ENCODE results near the gene ALCAM.
A peak's percentile ranks its signal among the peaks of the same experiment; 100 is the strongest.

The ALCAM gene

GRCh38 chr3:105493305-105493892 lies 126.7 kb downstream of the ALCAM start:
- no peak for DNase-seq (ENCODE audit: low spot score)

GRCh38 chr3:105495021-105495420 lies 128.3 kb downstream of the ALCAM start:
- no peak for DNase-seq (ENCODE audit: low spot score)

GRCh38 chr3:105496343-105496742 lies 129.6 kb downstream of the ALCAM start:
- no peak for DNase-seq (ENCODE audit: low spot score)

- DNase-seq (ENCODE audit: low spot score): no peak
These were observed 130.7 kb downstream of the ALCAM start for GRCh38 chr3:105497386-105497785.

- DNase-seq (ENCODE audit: low spot score): no peak
These were observed 133.3 kb downstream of the ALCAM start for GRCh38 chr3:105499961-105500360.

GRCh38 chr3:105502333-105502732 lies 135.6 kb downstream of the ALCAM start:
- DNase-seq (ENCODE audit: low spot score): no peak

GRCh38 chr3:105503191-105503593 lies 136.5 kb downstream of the ALCAM start:
- no peak for DNase-seq (ENCODE audit: low spot score)

GRCh38 chr3:105504440-105504951 lies 137.8 kb downstream of the ALCAM start:
- no peak for DNase-seq (ENCODE audit: low spot score)

GRCh38 chr3:105505170-105505569 lies 138.5 kb downstream of the ALCAM start:
- no peak for DNase-seq (ENCODE audit: low spot score)

GRCh38 chr3:105511031-105511430 lies 144.3 kb downstream of the ALCAM start:
- DNase-seq (ENCODE audit: low spot score): no peak

- DNase-seq (ENCODE audit: low spot score): no peak
These were observed 145.4 kb downstream of the ALCAM start for GRCh38 chr3:105512061-105512460.

- DNase-seq (ENCODE audit: low spot score): no peak
These were observed 146.3 kb downstream of the ALCAM start for GRCh38 chr3:105513042-105513441.

- DNase-seq (ENCODE audit: low spot score): no peak
These were observed 147.2 kb downstream of the ALCAM start for GRCh38 chr3:105513886-105514285.

- no peak for DNase-seq (ENCODE audit: low spot score)
These were observed 148.7 kb downstream of the ALCAM start for GRCh38 chr3:105515372-105515771.

GRCh38 chr3:105516972-105517371 lies 150.3 kb downstream of the ALCAM start:
- DNase-seq (ENCODE audit: low spot score): no peak

- DNase-seq (ENCODE audit: low spot score): no peak
These were observed 151.5 kb downstream of the ALCAM start for GRCh38 chr3:105518203-105518602.

- DNase-seq (ENCODE audit: low spot score): peak; percentile 79
These were observed 152.2 kb downstream of the ALCAM start for GRCh38 chr3:105518806-105519418.

GRCh38 chr3:105521770-105522169 lies 155.1 kb downstream of the ALCAM start:
- DNase-seq (ENCODE audit: low spot score): no peak

GRCh38 chr3:105523501-105523900 lies 156.8 kb downstream of the ALCAM start:
- DNase-seq (ENCODE audit: low spot score): no peak

- DNase-seq (ENCODE audit: low spot score): no peak
These were observed 158.8 kb downstream of the ALCAM start for GRCh38 chr3:105525531-105525930.

- no peak for DNase-seq (ENCODE audit: low spot score)
These were observed 159.8 kb downstream of the ALCAM start for GRCh38 chr3:105526360-105527111.

- DNase-seq (ENCODE audit: low spot score): no peak
These were observed 160.8 kb downstream of the ALCAM start for GRCh38 chr3:105527535-105527934.

GRCh38 chr3:105527949-105528348 lies 161.2 kb downstream of the ALCAM start:
- no peak for DNase-seq (ENCODE audit: low spot score)

Data from NAMALWA (cell line).